ENCODE measurements around the gene FN3KRP.

Gene FN3KRP

DNA sequence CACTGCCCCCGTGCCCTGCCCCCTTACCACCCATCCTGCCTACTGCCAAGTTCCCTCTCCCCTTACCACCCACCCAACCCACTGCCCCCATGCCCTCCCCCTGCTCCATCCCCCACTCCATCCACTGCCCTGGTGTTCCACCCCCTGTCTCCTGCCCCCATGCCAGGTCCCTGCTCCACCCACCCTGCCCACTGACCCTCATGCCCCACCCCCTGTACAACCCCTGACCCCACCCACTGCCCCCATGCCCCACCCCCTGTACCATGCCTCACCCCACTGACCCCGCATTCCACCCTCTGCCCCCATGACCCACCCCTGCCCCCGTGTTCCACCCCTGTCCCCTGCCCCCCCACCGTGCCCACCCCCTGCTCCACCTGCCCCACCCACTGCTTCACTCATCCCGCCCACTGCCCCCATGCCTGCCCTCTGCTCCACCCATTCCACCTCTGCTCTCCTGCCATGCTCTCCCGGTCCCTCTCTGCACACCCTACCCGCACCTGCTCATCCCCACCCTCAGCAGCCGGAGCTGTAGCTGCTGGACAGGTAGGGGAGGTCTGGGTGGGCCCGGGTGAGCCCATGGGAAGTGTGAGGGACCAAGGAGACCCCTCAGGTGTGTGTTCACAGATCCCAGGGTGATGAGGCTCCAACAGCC, 7.4 kb upstream of the FN3KRP start:
- no peak for DNase-seq (ENCODE audit: low read depth in 2 of 2)

DNA sequence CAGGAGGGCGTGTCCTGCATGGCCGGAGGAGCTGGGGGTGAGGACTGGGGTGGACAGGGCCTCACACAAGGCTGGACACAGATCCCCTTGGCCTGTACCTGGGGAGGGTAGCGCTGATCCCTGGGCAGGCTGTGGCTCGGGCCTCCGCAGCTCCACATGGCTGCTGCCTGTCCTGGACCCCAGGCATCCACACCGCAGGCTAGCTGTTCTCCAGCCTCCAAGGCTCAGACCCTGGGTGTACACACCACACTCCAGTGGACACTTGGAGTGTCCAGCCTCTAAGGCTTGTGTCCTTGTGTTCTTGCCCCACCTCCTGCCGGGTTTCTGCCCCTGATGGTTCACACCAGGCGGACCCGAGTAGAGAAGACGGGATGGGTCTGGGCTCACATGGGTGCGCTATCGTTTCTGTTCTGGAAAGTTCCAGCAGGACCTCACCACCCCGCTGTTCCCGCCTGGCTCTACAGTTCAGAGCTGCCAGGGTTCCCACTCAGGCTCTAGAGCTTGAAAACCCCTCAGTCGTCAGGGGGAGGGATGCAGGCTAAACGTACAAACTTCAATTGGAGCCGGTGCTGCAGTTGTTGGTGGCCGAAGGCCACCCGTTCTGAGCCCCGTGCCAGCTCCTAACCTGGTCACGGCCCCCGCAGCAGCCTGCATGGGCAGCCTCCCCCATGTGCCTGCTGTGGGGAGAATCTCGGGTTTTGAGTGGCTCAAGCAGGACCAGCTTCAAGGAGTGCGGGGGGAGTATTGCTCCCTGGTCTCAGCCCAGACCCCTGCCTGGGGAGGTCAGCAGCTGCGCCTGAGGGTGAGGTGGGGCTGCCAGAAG, 6.6 kb upstream of the FN3KRP start:
- no peak for DNase-seq (ENCODE audit: low read depth in 2 of 2)

DNA sequence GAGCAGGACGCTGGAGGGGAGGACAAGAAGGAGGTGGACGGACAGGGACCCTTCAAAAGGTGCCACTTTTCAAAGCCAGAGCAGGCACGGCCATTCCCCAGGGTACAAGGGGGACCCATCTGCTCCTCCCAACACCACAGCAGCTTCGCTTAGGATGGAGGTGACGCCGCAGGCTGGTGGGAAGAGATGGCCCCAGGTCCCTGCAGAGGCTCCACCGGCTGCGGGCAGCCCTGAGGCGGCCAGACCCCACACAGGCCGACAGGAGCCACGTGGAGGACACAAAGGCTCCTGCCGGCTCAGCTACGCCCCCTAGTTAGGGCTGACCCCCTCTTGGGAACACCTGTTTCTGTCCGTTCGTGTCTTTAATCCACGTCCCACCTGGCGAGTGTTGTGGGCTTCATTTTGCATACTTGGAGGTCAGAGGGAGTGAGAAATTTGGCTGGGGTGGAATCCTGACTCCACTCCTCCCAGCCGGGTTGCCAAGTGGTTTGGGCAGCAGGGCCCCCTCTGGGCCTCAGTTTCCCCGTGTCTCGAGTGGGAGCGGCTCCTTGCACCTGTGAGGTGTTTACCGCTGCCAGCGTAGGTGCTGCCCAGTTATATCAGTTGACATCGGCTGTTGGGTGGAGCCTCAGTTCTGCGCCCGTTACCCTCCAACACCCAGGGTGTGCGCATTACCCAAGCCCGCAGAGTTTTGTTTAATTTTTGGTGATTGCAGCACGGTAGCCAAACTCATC, 5.8 kb upstream of the FN3KRP start:
- DNase-seq (ENCODE audit: low read depth in 2 of 2) = no peak

DNA sequence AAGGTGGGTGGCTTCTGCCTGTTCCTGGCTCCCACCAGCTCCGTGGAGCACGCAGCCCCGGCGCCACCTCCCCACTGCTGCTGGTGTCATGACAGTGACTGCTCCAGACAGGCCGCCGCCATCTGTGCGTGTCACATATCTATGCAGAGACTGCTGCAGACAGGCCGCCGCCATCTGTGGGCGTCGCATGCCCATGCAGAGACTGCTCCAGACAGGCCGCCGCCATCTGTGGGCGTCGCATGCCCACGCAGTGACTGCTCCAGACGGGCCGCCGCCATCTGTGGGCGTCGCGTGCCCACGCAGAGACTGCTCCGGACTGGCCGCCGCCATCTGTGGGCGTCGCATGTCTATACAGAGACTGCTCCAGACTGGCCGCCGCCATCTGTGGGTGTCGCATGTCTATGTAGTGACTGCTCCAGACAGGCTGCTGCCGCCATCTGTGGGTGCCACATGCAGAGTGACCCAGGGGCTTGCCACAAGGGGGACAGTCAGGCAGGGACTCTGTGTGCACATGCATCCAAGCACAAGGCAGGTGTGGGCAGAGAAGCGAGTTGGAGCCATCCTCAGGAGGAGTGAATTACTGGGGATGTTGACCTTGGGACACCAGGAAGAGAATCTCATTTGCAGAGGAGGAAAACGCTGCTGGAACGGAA, 3.3 kb upstream of the FN3KRP start:
- no peak for DNase-seq (ENCODE audit: low read depth in 2 of 2)

DNA sequence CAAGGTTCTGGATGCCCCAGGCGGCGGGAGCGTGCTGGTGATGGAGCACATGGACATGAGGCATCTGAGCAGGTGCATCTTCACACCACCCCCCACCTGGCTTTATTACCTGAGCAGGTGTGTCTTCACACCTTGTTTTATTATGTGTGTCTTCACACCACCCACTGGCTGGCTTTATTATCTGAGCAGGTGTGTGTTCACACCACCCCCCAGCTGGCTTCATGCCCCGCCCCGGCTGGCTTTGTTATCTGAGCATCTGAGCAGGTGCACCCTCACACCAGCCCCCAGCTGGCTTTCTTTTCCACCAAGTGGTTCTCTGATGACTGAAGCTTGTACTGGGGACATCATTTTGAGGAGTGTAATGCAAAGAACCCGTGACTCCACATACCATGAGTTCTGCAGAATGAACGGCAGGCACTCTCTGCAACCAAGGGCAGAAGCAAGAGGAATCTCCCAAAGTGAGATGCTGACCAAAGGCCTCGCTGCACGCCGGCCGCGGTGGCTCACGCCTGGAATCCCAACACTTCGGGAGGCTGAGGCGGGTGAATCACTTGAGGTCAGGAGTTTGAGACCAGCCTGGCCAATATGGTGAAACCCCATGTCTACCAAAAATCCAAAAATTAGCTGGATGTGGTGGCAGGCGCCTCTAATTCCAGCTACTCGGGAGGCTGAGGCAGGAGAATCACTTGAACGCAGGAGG, 2.6 kb downstream of the FN3KRP start:
- DNase-seq (ENCODE audit: low read depth in 2 of 2) = no peak

DNA sequence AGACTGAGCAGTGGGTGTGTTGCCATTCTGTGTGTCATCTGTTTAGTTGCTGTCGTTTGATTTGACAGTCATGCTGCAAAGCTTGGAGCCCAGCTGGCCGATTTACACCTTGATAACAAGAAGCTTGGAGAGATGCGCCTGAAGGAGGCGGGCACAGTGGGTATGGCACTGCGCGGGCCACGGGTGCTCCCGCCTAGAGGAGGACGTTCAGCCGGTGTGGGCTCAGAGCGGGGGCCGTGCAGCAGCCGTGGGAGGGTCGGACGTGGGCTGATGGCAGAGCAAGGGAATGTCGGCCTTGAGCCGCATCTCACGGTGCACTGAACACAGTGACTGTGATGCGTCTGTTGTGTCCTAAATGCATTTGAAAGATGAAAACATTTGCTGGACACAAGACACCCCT, 3.7 kb downstream of the FN3KRP start:
- no peak for DNase-seq (ENCODE audit: low read depth in 2 of 2)

DNA sequence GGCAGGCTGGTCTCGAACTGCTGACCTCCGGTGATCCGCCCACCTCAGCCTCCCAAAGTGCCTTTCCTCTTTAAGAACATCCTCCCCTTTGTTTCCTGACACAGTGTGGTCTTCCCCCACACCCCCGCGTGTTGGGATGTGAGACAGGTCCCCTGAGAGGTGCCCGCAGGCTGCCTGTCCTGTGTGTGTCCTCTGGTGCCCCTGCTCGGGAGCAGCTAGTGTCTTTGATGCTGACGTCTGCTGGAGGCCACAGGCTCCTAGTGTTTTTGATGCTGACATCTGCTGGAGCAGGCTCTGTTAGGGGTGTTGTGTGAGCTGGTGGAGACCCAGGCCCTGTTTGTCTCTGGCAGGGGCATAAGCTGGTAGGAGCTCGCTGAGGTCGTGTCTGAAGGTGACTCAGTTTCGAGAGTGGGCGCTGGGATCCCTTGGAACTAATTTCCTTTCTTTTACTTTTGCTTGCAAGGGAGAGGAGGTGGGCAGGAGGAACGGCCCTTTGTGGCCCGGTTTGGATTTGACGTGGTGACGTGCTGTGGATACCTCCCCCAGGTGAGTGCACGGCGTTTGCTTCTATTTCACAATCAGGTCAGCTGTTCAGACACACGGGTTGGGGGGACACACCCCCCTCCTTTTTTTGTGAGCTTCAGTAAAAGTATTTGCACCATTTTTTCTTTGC, 6.0 kb downstream of the FN3KRP start:
- no peak for DNase-seq (ENCODE audit: low read depth in 2 of 2)

DNA sequence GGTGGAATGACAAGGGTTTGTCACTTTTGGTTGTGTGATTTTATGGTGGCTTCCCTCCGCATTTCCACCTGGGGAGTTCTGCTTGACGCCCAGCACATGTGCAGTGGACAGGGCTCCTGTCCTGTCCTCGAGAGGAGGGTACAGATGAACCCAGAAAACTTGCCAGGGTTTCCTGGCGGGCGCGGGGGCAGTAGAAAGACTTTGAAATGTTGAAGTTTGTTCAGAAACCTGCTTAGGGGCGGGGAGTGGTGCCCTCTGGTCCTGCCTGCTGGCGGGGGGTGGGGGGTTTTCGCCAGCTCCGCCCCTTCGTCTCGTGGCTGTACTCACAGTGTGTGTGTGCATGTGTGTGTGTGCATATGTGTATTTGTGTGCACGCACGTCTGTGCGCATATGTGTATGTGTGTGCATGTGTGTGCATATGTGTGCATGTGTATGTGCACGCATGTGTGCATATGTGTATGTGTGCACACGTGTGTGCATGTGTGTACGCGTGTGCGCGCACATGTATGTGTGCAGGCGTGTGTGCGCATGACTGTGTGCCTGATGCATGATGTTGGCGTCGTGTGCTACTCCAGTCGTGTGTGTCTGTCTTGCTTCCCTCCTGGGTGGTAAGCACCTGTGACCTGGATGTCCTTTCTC, 6.8 kb downstream of the FN3KRP start:
- no peak for DNase-seq (ENCODE audit: low read depth in 2 of 2)

DNA sequence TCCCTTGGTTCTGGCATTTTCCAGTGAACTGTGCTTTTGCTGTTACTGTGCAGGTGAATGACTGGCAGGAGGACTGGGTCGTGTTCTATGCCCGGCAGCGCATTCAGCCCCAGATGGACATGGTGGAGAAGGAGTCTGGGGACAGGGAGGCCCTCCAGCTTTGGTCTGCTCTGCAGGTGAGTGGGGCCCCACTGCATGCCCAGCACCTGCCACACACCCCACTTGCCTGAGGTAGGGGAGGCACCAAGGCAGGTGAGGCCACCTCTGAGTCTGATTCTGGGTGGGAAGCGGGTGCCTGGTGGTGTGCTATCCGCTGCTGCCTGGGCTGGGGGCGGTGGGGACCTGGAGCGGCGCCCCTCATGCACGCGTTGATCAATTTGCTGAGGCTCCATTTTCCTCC, 9.9 kb downstream of the FN3KRP start:
- DNase-seq (ENCODE audit: low read depth in 2 of 2) = no peak

DNA sequence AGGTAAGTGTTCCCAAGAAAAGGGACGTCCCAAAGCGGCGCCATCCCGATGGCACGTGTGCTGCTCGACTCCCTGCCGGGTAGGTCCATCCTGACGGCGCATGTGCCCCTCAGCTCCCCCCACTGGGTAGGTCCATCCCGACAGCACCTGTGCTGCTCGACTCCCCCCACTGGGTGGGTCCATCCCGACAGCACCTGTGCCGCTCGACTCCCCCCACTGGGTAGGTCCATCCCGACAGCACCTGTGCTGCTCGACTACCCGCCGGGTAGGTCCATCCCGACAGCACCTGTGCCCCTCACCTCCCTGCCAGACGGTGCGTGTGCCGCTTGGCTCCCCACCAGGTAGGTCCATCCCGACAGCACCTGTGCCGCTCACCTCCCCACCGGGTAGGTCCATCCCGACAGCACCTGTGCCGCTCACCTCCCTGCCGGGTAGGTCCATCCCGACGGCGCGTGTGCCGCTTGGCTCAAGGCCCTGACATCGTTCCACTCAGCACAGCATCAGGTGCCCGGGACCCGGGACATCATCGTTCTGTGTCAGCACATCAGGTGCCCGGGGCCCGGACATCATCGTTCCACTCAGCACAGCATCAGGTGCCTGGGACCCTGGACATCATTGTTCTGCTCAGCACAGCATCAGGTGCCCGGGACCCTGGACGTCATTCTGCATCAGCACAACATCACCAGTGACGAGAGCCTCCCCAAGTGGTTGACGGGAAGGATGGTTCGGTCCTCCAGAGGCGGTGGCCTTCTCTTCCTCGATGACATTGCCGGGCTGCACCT, 13.2 kb downstream of the FN3KRP start:
- DNase-seq (ENCODE audit: low read depth in 2 of 2) = no peak

DNA sequence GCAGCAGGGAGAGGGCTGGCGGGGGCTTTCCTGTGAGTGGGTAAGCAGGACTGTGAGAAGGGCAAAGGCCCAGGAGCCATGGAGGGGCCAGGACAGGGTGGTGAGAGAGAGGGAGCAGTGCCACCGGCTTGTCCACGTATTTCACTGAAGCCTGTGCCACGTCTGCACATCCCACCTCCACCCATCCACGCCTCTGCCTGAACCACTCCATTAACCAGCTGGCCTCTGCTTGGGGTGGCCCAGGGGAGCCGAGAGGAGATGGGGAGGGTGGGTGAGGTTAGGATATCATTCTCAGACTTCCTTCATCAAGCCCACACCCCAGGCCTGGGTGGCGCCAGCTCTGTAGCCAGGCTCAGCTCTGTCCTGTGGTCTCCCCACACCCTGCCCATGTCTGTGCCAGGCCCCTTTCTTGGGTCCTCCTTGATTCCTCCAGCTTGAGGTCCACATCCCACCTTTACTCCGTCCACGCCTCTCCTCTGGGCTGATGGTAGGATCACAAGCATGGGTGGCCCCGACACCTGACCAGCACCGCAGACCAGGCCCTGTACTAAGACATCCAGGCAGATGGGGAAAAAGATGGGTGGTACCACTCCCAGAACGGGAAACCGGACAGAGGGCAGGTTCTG, 15.7 kb downstream of the FN3KRP start:
- DNase-seq (ENCODE audit: low read depth in 2 of 2) = no peak

DNA sequence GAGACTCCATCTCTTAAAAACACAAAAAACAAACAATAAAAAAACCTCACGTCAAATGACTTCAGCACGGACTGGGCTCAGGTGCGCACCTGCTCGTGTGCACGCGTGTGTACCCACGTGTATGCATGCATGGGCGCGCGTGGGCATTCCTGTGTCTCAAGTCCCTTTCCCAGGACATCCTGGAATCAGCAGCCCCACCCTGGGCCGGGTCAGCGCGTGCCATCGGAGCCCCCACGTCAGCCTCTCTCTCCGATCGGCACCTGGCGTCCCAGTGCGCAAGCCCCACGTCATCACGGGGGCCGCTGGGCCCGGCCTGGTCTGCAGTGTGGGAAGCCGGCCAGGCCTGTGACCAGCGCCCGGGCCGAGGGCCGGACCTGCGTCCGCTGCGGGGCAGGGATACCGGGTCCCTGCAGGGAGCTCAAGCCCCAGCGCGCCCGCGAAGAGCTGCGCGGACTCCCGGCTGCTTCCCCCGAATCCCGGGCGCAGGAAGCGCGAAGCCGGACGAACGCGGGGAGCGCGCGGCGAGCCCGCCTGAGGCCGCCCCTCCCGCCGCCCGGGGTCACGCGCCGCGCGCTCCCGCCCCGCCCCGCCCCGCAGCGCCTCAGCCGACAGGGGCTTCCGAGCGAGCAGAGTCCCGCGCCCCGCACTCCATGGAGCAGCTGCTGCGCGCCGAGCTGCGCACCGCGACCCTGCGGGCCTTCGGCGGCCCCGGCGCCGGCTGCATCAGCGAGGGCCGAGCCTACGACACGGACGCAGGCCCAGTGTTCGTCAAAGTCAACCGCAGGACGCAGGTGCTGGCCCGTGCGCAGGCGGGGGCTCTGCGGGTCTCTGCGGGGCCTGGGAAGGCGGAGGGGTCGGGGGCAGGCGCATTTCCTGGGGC, 18.7 kb downstream of the FN3KRP start, which contains the start of gene FN3K:
TSS of gene FN3K (plus strand) at position 629 of the 880 bp plus-strand sequence. CDS start at position 651, 22 bp downstream.
- no peak for DNase-seq (ENCODE audit: low read depth in 2 of 2)

DNA sequence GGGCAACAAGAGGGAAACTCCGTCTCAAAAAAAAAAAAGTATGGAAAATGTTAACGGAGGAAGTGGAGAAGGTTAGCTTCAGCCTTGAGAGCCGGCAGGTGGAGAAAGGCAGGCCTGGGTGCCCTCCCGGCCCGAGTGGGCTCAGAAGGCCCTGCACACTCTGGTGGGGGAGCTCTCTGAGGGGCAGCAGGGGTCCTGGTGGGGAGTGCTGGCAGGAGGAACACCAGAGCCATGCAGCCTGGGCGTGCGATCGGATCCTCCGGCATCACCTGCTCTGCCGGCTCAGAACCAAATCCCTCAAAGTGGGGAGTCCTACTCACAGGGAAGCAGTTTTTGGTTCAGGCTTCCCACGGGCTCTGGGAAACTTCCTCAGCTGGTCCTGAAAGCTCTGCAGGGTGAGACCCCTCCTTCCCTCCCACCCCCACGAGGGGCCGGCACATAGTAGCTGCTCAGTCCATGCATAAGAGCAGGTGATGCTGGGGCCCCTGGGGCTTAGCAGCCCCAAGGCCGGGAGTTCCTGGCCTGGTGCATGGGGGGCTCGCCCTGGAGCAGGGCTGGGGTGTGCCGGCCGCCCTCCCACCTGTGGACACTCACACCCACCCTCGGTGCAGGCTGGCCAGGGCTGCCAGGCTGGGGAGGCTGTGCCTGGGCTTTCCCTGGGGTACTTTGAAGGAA, 20.1 kb downstream of the FN3KRP start:
- no peak for DNase-seq (ENCODE audit: low read depth in 2 of 2)

DNA sequence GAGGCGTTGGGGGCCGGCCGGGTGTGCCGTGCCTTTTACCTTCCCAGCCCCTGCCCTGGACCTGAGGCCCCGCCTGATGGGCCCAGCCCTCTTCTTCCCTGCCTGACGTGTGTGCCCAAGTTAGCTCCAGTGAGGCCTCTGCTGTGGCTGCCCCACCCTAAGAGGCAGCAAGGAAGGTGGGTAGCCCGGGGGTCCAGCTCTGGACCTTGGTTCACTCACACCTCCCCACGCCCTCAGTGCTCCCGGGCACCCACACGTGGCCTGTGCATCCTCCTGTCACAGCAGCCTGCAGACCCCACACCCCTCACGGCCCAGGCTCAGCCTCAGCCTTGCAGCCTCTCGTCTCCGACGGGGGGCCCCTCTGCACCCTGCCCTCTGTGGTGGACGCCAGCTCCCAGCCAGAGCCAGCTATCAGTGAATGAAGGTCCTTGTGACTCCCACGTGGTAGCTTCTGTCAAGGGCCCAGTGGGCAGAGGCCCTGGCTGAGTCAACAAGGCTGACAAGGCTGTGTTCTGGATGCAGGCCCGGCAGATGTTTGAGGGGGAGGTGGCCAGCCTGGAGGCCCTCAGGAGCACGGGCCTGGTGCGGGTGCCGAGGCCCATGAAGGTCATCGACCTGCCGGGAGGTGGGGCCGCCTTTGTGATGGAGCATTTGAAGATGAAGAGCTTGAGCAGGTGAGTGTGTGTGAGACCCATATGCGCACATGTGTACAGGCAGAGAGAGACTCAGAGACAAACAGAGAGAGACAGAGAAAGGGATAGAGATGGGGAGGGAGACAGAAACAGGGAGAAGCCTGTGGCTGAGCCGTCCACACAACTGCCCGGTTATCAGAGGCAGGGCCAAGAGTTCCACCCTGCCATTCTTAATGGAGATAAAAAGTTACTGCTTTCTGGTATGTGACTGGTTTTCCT, 21.7 kb downstream of the FN3KRP start:
- DNase-seq (ENCODE audit: low read depth in 2 of 2) = no peak

DNA sequence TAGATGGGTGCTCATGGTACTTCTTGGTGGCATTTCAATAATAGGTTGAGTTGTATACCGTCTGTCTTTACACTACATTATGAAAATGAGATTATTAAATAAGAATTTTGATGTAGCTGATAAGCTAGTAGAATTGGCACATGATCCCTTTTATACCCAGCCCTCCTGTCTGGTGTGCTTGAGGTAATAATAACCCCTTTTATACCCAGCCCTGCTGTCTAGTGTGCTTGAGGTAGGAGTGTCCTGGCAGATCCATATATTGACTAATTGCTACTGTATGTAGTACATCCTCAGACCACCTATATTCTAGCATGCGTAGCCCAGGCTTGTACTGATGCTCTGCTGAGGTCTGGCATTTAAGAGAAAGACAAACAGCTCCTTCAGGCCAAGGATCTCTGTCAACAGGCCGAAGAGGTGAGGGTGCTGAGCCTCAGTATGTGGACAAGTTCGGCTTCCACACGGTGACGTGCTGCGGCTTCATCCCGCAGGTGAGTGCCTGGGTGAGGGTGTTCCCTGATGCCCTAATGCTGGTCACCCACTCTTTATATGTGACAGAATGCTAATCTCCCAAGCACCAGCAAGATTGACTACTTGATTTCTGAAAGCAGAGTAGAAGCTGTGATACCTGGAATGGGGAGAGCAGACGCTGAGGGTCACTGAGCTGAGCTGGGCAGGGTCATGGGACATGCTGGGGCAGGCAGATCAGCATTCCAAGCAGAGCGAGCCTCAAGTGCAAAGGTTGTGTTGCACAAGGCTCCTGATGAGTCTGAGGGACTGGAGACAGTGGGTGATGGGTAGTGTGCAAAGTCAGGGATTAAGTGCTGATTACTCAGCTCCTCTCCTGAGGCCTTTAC, 24.6 kb downstream of the FN3KRP start:
- no peak for DNase-seq (ENCODE audit: low read depth in 2 of 2)

Measured in stimulated activated CD4-positive, alpha-beta T cell treated with anti-CD3 and anti-CD28 coated beads, Interleukin-15, amount 100 ng/mL, for 48 hours (primary cell).